Stimulated activated CD4-positive, alpha-beta T cell treated with anti-CD3 and anti-CD28 coated beads, Interleukin-1b, Interleukin-23, amount 100 ng/mL, for 4 hours (primary cell): ENCODE data around the gene COA8.
"Not testable (repeated sequence)": the region's sequence is repeated elsewhere in the genome, so short reads cannot be mapped to it uniquely, and the experiment has no call there.

Experiments
- DNase-seq, 2 donors: peaks; one replicate each; pipeline ENCODE4 v3.0.0-alpha.2; 2020; ENCODE audit warnings: low read depth in 2 of 2

COA8 gene

GRCh38 chr14:103525430-103526246, 37.1 kb upstream of the COA8 start:
- not testable (repeated sequence) for DNase-seq

GRCh38 chr14:103526247-103526913, 36.4 kb upstream of the COA8 start:
- DNase-seq, result no peak

- DNase-seq, result no peak
Measured at GRCh38 chr14:103526914-103527248, 35.9 kb upstream of the COA8 start.

- DNase-seq, result no peak
Measured at GRCh38 chr14:103527408-103528145, 35.2 kb upstream of the COA8 start.

GRCh38 chr14:103528146-103528586, 34.6 kb upstream of the COA8 start:
- DNase-seq, result no peak

- peak; percentile 72 to 74 for DNase-seq
Measured at GRCh38 chr14:103528587-103529382, 34.0 kb upstream of the COA8 start, which contains the start of gene TRMT61A. TRMT61A (plus strand) TSS chr14:103529196; CDS start chr14:103529979, 783 bp downstream.

GRCh38 chr14:103529383-103530365, 33.1 kb upstream of the COA8 start:
- no peak for DNase-seq

- DNase-seq, result no peak
Measured at GRCh38 chr14:103530390-103530789, 32.4 kb upstream of the COA8 start.

- no peak for DNase-seq
Measured at GRCh38 chr14:103530831-103531230, 31.9 kb upstream of the COA8 start.

GRCh38 chr14:103531421-103532215, 31.1 kb upstream of the COA8 start:
- no peak for DNase-seq

- no peak for DNase-seq
Measured at GRCh38 chr14:103532216-103533136, 30.3 kb upstream of the COA8 start.

- no peak for DNase-seq
Measured at GRCh38 chr14:103533137-103533998, 29.4 kb upstream of the COA8 start.

GRCh38 chr14:103533999-103534575, 28.7 kb upstream of the COA8 start:
- DNase-seq, result no peak

GRCh38 chr14:103534576-103535061, 28.1 kb upstream of the COA8 start:
- DNase-seq, result no peak

GRCh38 chr14:103535081-103535890, 27.5 kb upstream of the COA8 start:
- DNase-seq, result no peak
